Measurements from ENCODE around the gene RHOT2. TPM values are rescaled to one million over a fixed set of nuclear protein-coding genes. Genes with fewer than 3 reads are reported as not detected.

Gene RHOT2
- total and polyA plus RNA-seq, 2 of the 8 experiments (the other 6 are each of a cell fraction or from before 2014, with no cell fraction given) = 149 to 194 TPM

GRCh38 chr16:708959-709358, 41.0 kb downstream of the RHOT2 start:
- H3K4me3 ChIP-seq (ENCODE audit: extremely low read depth in 1 of 4, insufficient read depth in 2 of 4, low read depth in 3 of 4, low read length in 4 of 4) = no peak overlapping the region
- no peak overlapping the region for H2BK20ac ChIP-seq (ENCODE audit: low read length)
- POLR2A ChIA-PET (ENCODE audit: partially characterized antibody) = interaction anchor here (0.6 to 20.9 kb wide), 3 partner anchors 13 to 76 kb away, joined by 3 to 353 read pairs (median 3); partner anchors contain the start of genes ANTKMT, CCDC78 and HAGHL
- no peak overlapping the region for H4K8ac ChIP-seq (ENCODE audit: extremely low read depth, insufficient read depth, low read length)
- FAIRE-seq (no peak), DNase-seq (ENCODE audit: low read depth in 1 of 2, low spot score in 2 of 2) (no peak)
- H3K9me3 ChIP-seq (ENCODE audit: insufficient read depth in 2 of 2, low read depth in 1 of 2, low read length in 1 of 2) = no peaks in the 10 kb centered on the region
- no peaks in the 10 kb centered on the region for H3K79me1 ChIP-seq (ENCODE audit: low read depth, low read length)
- H3K27me3 ChIP-seq (replicated peaks in 1 of 4; ENCODE audit: control insufficient read depth in 3 of 4, extremely low read depth in 1 of 4, insufficient read depth in 3 of 4, low read length in 3 of 4) = peaks cover 29 to 67% (median 52%) of the 10 kb centered on the region in 4 experiments
- H2AFZ ChIP-seq (ENCODE audit: low read length) = no peak overlapping the region
- no peak overlapping the region for H4K91ac ChIP-seq (replicated peaks; ENCODE audit: insufficient read length, low read length)
- no peak overlapping the region for H3K14ac ChIP-seq (ENCODE audit: insufficient read length)
- no peak overlapping the region for H3K56ac ChIP-seq (replicated peaks; ENCODE audit: insufficient read length, low read depth, low read length)
- no peaks in the 10 kb centered on the region for H3K79me2 ChIP-seq (ENCODE audit: control insufficient read depth in 1 of 2, insufficient read depth in 2 of 2, low read length in 2 of 2)
- H2BK12ac ChIP-seq (ENCODE audit: low read depth, low read length) = no peak overlapping the region
- no peak overlapping the region for H3K18ac ChIP-seq (ENCODE audit: extremely low read depth, low read length)
- peaks cover 3 to 13% of the 10 kb centered on the region in 2 experiments for H4K20me1 ChIP-seq (replicated peaks in 1 of 2; ENCODE audit: control insufficient read depth in 1 of 2, insufficient read depth in 2 of 2, low read length in 2 of 2)
- no peak overlapping the region for H3K4ac ChIP-seq (replicated peaks; ENCODE audit: insufficient read length, low read depth, low read length)
- WGBS, 2 experiments (ENCODE audit: extremely low coverage in 1 of 2, insufficient coverage in 1 of 2, insufficient read length in 1 of 2, insufficient replicate concordance in 2 of 2, low coverage in 1 of 2, low lambda C conversion rate in 2 of 2, missing lambda C conversion rate in 1 of 2) = 62% methylated on average over 3 of the region's 4 CpGs; no CpG with 5 or more reads in 1 of the 2 experiments
- peaks cover 0 to 9% (median 5%) of the 10 kb centered on the region in 4 experiments; a peak in 4 of 7 replicates for H3K4me1 ChIP-seq (replicated peaks in 1 of 4; ENCODE audit: control insufficient read depth in 3 of 4, insufficient read depth in 4 of 4, low read length in 3 of 4)
- H3K27ac ChIP-seq (ENCODE audit: low read depth, low read length) = no peak overlapping the region
- H3K9ac ChIP-seq (replicated peaks in 1 of 4; ENCODE audit: extremely low read depth in 1 of 4, low read depth in 3 of 4, low read length in 3 of 4) = no peak overlapping the region
- no peak overlapping the region for H2BK5ac ChIP-seq (ENCODE audit: low read depth, low read length)
- H2AK5ac ChIP-seq (ENCODE audit: low read depth, low read length) = no peak overlapping the region
- H4K5ac ChIP-seq (ENCODE audit: insufficient read length, low read depth, low read length) = no peak overlapping the region
- no peaks in the 10 kb centered on the region for H3K36me3 ChIP-seq (ENCODE audit: control insufficient read depth in 2 of 4, insufficient read depth in 4 of 4, low read length in 3 of 4)
- H3K23ac ChIP-seq (ENCODE audit: insufficient read length) = no peak overlapping the region
- CTCF ChIA-PET (ENCODE audit: partially characterized antibody) = interaction anchor here (1.0 to 33.4 kb wide), 5 partner anchors 27 to 349 kb away, joined by 3 to 977 read pairs (median 10); partner anchors contain the start of genes ANTKMT, CCDC78, CHTF18 and CIAO3
- peaks cover 12% of the 10 kb centered on the region; the same call in 1 of the 2 replicates for H3K23me2 ChIP-seq (ENCODE audit: low read depth, low read length)
- H3K4me2 ChIP-seq (ENCODE audit: insufficient read depth in 1 of 2, low read depth in 2 of 2, low read length in 2 of 2) = no peak overlapping the region
- H2BK15ac ChIP-seq (ENCODE audit: low read length) = no peak overlapping the region
- no peak overlapping the region for H2BK120ac ChIP-seq (replicated peaks; ENCODE audit: low read depth, low read length)
- TF ChIP-seq PHF8 (conservative IDR thresholded peaks at IDR 0.05; ENCODE audit: low read depth, low read length) (no peak), TEAD4 (IDR thresholded peaks at IDR 0.05; ENCODE audit: low read depth, low read length) (no peak), TAF7 (optimal IDR thresholded peaks at IDR 0.05; ENCODE audit: borderline replicate concordance, low read depth, low read length) (no peak), JUND (IDR thresholded peaks at IDR 0.05; ENCODE audit: low read length) (no peak), MAX (IDR thresholded peaks at IDR 0.05) (no peak), CBX5 (IDR thresholded peaks at IDR 0.05; ENCODE audit: low read depth, low read length) (no peak), TCF12 (IDR thresholded peaks at IDR 0.05; ENCODE audit: low read depth, low read length) (no peak), CBX8 (IDR thresholded peaks at IDR 0.05; ENCODE audit: borderline replicate concordance, low read depth, low read length) (no peak), TAF1 (IDR thresholded peaks at IDR 0.05; ENCODE audit: low read depth, low read length) (no peak), EP300 (IDR thresholded peaks at IDR 0.05; ENCODE audit: borderline replicate concordance in 1 of 2, low read depth in 2 of 2, low read length in 2 of 2) (no peak), EZH2 (IDR thresholded peaks at IDR 0.05; ENCODE audit: low read depth, low read length, severe bottlenecking) (no peak), GTF2F1 (IDR thresholded peaks at IDR 0.05; ENCODE audit: borderline replicate concordance, low read depth, low read length) (no peak), MAFK (IDR thresholded peaks at IDR 0.05; ENCODE audit: low read depth, low read length) (no peak), JUN (IDR thresholded peaks at IDR 0.05; ENCODE audit: low read depth, low read length) (no peak)

Measured in H1 (cell line).